Endometrial microvascular endothelial cells (primary cell): ENCODE results near the gene ISL2. TPM values are rescaled to one million over a fixed set of nuclear protein-coding genes. Genes with fewer than 3 reads are reported as not detected.

Experiments used
- in situ Hi-C: cut with HindIII; loops from 2 replicates; pipeline ENCODE4 v1.10.0; 2017; ENCODE audit warnings: low sequenced_read_pairs, low pct_unique_long_range_greater_than_20kb; ENCODE audit errors: inconsistent ontology term
- total RNA-seq: library from RNA; depleted of rRNA; stranded (reverse); fragments of >200 nt; gene quantifications from one replicate; pipeline ENCODE4 v1.2.3, GENCODE V29; 2015; ENCODE audit errors: inconsistent ontology term

ISL2 gene
- total RNA-seq, 1 donor from 2014 or later, result not detected

DNA sequence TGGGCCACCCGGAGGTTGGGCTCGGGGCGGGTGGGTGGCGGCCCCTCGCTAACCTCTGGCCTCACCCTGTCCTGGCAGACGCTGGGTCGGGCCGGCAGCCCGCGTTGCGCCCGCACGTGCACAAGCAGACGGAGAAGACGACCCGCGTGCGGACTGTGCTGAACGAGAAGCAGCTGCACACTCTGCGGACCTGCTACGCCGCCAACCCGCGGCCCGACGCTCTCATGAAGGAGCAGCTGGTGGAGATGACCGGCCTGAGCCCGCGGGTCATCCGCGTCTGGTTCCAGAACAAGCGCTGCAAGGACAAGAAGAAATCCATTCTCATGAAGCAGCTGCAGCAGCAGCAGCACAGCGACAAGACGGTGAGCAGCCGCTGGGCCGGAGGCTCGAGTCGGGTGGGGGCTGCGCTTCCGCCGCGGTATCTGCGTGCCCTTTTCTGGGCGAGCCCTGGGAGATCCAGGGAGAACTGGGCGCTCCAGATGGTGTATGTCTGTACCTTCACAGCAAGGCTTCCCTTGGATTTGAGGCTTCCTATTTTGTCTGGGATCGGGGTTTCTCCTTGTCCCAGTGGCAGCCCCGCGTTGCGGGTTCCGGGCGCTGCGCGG, 3.7 kb downstream of the ISL2 start:
- in situ Hi-C loops, result no loop called here

DNA sequence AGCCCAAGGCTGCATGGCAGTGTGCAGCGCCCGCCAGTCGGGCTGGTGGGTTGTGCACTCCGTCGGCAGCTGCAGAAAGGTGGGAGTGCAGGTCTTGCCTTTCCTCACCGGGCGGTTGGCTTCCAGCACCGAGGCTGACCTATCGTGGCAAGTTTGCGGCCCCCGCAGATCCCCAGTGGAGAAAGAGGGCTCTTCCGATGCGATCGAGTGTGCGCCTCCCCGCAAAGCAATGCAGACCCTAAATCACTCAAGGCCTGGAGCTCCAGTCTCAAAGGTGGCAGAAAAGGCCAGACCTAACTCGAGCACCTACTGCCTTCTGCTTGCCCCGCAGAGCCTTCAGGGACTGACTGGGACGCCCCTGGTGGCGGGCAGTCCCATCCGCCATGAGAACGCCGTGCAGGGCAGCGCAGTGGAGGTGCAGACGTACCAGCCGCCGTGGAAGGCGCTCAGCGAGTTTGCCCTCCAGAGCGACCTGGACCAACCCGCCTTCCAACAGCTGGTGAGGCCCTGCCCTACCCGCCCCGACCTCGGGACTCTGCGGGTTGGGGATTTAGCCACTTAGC, 4.3 kb downstream of the ISL2 start:
- in situ Hi-C loops, result no loop called here

DNA sequence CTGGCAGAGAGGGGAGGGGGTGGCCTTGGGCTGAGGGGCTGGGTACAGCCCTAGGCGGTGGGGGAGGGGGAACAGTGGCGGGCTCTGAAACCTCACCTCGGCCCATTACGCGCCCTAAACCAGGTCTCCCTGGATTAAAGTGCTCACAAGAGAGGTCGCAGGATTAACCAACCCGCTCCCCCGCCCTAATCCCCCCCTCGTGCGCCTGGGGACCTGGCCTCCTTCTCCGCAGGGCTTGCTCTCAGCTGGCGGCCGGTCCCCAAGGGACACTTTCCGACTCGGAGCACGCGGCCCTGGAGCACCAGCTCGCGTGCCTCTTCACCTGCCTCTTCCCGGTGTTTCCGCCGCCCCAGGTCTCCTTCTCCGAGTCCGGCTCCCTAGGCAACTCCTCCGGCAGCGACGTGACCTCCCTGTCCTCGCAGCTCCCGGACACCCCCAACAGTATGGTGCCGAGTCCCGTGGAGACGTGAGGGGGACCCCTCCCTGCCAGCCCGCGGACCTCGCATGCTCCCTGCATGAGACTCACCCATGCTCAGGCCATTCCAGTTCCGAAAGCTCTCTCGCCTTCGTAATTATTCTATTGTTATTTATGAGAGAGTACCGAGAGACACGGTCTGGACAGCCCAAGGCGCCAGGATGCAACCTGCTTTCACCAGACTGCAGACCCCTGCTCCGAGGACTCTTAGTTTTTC, 4.9 kb downstream of the ISL2 start:
- in situ Hi-C loops, result no loop called here

DNA sequence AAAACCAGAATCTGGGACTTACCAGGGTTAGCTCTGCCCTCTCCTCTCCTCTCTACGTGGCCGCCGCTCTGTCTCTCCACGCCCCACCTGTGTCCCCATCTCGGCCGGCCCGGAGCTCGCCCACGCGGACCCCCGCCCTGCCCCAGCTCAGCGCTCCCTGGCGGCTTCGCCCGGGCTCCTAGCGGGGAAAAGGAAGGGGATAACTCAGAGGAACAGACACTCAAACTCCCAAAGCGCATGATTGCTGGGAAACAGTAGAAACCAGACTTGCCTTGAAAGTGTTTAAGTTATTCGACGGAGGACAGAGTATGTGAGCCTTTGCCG, 5.4 kb downstream of the ISL2 start:
- in situ Hi-C loops, result no loop called here

DNA sequence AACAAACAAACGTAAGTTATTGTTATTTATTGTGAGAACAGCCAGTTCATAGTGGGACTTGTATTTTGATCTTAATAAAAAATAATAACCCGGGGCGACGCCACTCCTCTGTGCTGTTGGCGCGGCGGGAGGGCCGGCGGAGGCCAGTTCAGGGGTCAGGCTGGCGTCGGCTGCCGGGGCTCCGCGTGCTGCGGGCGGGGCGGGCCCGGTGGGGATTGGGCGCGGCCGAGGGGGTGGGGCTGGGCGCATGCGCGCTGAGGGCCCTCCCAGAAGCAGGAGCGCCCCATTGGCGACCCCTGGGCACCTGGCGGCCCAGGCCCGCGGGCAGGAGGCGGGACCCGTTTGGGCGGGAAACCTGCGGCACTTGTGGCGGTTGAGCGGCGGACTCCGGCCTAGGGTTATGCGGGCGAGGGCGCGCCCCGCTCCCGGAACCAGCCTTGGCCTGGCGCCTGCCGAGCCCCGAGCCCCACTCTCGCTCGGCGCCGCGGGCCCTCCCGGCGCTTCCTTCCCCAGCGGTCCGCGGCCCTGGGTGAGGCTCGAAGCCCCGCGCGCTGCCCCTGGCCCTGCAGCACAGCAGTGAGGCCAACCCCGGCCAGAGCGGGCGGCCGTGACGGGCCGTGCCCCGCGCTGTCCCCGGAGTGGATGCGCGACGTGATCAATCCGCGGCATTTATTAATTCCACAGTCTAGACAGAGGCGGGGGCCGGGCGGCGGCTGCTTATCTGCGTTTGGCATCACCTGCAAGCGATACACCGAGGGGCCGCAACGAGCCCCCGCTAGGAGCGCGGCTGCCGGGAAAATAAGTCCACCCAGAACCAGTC, 6.0 kb downstream of the ISL2 start:
- in situ Hi-C loops, result no loop called here

DNA sequence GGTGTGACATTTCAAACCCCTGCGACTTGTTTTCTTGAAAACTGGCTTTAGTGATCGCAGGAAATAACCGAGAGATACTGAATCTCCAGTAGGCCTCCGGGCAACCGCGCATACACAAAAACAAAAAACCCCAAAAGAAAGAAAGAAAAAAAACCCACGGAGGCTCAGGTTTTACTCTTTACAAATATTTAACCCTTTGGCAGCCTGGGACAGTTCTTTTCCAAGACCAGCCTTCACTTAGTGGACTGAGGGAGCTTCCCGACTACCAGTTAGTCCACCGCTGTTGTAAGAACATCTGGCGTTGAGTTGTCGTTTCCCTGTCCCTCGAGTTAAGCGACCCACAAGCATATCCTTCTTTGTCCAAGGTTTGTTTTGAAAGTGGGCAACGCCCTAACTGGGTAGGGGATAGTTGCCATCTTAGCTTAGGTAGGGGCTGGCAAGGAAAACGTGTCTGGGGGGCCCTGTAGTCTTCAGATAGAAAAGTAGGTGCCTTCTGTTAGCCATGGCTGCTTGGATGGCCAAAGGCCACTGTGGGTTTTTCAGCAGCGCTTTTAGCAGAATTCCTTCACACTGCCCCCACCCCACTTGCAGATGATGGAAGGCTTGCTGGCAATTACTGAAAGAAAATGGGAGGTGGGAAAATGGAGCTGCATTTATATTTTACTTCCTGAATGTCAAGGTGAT, 6.9 kb downstream of the ISL2 start:
- in situ Hi-C loops, result no loop called here

DNA sequence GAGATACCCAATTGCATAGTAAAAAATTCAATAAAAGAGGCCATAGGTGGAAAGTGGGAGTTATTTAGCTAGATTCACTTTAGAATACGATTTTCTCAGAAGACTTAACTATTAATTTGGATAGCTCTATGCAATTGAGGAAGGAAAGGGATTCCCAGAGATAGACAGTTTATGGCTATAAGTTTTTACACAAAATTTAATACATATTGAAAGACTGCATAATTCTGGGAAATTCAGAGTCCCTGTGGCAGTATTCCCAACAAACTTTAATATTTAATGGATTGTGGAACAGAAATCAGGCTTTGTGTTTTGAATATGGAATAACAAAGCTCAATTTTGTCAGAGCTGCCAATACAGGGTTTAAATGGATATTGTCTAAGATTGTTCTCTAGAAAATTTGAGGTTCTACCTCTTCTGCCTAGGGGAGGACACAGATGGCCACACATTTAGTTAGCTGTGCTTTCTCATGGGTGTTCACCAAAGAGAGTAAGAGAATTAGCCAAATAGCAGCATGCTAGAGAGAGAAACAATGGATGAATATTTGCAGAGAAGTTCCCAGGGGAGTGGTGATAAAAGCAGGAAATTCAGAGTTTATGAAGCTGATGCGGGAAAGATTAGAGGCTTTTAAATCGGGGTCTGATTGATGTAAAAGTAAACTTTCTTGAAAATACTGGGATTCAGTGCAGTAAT, 8.5 kb downstream of the ISL2 start:
- in situ Hi-C loops, result no loop called here

DNA sequence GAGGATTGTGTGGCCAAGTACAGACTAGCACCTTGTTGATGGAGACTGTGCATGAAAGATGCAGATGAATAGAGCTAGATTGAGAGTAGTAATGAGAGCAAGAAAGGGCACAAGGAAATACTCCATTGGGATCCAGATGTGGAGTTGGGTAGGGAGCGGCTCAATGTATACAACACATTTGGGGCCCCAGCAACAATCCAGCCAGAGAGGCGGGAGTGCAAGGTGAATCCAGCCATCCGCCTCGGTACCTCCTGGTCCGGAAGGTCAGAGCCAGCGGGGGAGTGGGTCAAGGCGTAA, 9.0 kb downstream of the ISL2 start:
- in situ Hi-C loops, result no loop called here

DNA sequence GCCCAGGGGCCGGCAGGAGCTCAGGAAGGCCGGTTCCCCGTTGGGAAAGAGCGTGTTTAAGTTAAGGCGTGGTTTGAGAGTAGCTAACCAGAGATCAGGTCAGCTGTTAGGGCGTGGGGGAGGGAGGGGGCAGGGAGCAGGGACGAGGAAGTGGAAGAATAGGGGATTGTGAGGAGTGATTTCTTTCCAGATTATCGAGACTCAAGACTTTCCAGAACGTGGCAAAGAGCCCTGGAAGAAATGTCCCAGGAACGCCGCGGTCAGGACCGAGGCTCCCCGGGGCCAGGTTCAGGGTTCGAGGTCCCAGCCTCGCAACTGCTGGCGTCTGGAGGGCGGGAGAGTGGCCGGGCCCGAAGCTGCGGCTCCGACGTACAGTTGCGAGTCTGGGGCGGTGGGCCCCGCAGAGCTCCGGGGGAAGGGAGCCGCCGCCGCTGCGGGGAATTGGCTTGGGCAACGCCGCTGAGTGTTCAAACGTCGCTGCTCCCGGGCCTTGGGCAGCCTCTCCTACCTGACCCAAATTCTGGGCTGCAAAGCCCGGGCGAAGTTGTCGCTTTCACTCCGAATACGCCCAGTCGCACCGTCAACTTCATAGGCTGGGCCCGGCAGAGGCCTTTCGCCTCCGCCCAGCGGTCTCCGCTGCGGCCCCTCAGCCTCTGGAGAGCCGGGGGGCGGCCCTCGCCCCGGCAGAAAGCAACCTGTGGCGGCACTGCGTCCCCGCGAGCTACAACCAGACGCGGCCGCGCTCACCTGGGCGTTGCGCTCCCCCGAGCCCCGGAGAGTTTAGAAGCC, 9.5 kb downstream of the ISL2 start:
- in situ Hi-C loops, result no loop called here

DNA sequence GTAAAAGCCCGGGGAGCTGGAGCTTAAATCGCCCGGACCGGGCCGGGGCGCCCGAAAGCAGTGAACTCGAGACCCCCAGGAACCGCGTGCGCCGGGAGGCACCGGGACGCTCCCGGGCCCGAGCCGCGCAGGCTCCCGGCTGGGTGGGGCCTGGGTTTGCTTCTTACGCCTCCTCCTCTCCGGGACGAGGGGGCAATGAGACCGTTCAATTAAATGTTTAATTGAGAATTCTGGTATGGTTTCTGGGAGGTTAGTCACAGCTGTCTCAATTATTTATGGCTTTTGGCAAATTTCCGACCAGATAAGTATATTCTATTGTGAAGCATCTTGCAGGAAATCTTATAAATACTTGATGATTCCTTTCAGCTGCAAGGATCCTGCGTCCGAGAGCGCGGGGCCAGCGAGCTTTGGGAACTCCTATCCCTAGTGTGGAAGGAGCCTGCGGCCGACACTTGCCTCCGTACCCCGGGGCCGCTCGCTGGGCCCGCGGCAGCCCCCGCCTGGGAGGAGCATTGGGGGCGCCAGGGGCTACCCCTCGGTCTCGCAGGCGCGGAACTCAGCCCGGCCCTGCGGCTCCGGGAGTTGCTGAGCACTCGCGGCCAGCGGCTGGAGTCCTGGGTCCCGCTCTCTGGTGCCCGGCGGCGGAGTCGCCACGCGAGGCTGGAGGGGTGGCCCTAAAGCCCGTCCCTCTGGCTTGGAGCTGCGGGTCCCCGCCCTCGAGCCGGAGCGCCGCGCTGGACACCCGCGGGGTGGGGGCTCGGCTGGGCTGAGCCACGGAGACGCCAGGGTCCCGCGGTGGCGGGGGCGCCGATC, 10.3 kb downstream of the ISL2 start:
- in situ Hi-C loops, result no loop called here

DNA sequence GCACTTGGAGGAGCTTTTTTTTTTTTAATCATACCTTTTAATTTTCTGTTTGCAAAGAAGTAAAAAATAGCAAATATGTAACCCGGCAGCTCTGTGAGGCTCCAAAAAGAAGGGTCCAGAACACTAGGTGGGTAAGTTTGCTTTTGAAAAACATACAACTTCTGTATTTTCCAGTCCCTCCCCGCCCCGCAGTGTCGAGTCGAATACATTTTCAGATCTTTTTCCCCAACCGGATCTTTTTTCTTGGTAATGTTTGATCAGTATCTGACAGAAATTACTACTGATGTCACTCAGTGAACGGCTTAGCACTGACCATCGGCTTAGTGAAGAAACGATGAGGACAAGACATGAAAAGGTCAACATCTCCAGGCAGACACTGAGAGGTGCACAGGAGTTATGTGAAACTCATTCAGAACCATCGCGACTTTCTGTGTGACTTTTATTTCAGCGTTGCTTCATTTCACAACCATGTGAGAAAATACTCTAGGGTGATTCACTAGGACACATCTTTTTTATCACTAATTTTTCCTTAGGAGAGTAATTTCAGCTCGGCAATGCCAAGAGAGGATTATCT, 11.0 kb downstream of the ISL2 start:
- in situ Hi-C loops, result no loop called here

DNA sequence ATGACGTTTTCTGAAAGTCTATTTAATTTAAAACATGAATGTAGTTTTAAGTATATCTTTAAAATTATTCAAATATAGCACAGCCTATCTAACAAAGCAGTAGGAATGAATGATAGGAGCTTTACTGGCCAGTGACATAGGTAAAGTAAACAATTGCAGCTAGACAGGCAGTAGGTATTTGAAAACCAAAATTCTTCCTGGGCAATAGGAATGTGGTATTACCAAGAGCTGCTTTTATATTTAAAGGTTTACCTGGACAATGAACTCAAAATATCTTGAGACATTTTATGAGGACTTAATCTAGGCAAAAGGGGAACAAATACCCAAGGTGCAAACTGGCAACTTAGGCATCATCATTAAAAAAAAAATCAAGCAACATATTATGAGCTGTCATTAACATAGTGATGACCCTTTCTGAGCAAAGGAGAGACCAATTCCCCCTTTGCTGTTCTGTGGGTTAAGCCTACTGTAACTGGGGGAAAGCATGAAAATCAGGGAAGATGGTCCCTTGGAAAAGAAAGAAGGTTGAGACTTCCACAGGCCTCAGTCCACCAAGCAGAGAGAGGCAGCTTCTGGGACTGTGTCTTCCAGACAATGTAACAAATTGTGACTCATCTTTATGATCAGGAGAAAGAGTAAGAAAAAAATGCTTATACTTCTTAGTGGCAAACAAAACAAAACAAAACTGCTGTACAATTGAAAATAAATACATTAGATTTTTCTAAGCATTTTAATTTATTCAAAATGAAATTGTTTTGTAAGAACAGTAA, 12.9 kb downstream of the ISL2 start:
- in situ Hi-C loops, result no loop called here

DNA sequence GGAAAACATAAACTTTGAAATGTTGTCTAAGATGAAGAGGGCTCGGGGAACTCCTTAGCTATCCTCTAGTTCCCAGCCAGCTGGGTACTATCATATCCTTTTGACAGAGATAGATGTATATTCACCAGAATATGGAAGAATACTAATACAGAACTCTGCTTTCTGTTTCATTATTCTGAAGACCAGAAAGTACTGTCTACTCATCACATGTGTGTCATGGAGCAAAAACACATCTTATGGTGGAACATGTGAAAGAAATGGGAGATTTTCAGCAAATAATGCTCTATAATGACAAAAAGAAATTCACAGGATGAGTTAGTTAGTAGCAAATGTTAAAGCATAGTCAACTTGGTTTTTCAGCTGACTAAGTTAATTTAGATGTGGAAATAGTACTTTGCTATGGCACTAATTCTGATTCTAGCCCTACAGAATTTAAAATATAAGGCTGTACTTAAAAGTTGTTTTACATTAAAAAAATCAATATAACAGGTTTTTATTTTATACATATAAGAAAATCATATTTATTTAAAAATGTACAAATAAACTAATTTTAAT, 16.5 kb downstream of the ISL2 start:
- in situ Hi-C loops, result no loop called here

DNA sequence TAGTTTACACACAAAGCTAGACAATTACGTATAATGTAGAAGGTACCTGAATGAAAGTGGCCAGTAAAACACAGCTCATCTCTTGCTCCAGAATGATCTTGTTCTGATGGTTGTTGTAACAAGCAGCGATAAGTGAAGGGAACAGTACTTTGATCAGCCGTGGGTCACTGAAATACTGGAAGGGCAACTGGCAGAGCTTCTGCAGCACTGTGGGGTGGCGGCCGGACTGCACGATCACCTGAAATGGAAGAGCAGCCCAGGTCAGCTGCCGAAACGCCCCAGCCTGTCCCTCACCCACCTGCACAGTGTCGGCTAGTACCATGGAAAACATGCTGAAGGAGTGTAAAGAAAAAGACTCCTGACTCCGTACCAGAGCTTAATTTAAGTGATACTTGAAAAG, 17.3 kb downstream of the ISL2 start:
- in situ Hi-C loops, result no loop called here

DNA sequence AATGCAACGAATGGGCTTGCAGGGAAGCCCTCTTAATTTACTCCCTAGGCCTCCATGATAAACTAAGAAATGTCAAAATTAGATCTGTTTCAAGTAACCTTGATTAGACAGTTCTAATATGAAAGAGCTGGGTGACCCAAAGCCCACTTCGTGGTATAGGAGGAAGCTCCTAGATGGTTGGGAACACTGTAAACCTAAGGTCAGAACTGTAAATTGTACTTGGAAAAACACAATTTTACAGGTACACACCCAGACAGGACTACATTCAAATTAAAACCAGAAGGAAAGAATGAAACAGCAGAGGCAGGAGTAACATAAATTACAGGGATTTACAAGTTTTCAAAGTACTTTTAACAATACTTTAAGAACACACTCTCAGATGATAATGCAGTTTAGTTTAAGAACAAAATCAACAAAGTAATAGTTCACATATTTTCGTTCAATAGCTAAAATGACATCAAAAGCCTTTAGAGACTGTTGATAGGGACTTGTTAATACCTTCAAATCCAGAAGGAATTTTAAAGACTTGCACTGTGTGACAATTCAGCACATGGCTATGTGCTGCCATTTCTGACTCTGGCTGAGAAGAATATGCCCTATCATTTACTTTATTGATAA, 18.4 kb downstream of the ISL2 start:
- in situ Hi-C loops, result no loop called here

DNA sequence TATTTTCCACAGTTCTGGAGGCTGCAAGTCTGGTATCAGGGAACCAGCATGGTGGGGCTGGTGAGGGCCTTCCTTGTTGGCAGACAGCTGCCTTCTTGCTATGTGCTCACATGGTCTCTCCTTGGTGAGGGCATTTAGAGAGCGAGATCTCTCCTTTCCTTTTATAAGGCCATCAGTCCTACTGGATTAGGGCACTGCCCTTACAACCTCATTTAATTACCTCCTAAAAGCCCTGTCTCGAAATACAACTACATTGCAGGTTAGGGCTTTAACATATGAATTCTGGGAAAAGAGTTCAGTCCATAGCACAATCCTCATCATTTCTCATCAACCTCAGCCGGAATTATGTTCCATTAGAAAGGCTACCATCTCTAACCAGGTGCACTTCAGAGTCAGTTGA, 21.9 kb downstream of the ISL2 start:
- in situ Hi-C loops, result no loop called here
